CD4-positive, alpha-beta T cell treated with Interleukin-17A for 1 hour (primary cell): ENCODE results near the gene KIFC3.

Experiments used
- DNase-seq: peaks from one replicate; pipeline ENCODE4 v3.0.0-alpha.2; 2020

Gene KIFC3

DNA sequence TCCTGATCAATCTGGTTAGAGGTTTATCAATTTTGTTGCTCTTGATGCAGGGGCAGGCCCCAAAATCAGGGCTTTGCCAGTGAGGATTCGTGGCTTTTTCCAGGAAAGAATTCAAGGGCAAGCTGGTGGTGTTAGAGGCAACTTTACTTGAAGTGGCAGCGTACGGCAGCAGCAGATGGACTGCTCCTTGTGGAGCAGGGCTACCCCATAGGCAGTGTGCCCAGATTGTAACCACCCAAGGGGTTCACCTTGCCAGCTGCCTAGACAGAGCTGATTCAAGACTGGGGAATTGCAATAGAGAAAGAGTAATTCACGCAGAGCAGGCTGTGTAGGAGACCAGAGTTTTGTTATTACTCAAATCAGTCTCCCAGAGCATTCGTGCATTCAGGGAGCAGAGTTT, 90.9 kb downstream of the KIFC3 start:
- no peak for DNase-seq

DNA sequence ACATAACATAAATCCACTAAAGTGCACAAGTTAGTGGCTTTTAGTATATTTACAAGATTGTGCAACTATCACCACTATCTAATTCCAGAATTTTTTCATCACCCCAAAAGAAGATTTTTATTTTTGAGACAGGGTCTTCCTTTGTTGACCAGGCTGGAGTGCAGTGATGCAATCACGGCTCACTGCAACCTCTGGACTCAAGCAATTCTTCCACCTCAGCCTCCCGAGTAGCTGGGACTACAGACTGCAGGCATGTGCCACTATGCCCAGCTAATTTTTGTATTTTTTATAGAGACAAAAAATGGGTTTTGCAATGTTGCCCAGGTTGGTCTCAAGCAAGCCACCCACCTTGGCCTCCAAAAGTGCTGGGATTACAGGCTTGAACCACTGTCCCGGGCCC, 92.6 kb downstream of the KIFC3 start:
- no peak for DNase-seq
